HepG2 (cell line): ENCODE results near the gene PRKN. TPM values are rescaled to one million over a fixed set of nuclear protein-coding genes. Genes with fewer than 3 reads are reported as not detected.

ENCODE experiments used
- ATAC-seq: fragments of 200-7000 bp; cut with Tn5 transposase; 3 replicates; pipeline ENCODE4 v1.9.1; 2020; ENCODE audit warnings: mild to moderate bottlenecking, moderate library complexity
- BruUV-seq: library from RNA; stranded (reverse); fragments of 400-500 nt; replicated peaks from 2 replicates; lab custom pipeline; 2021; lab: Mats Ljungman, UMichigan
- CTCF ChIA-PET: fragments of 300-600 bp; formaldehyde crosslinking; extraction: SDS; loops from one replicate; lab custom pipeline; 2021; ENCODE audit warnings: low total read pairs, inconsistent platforms, low intra/inter-chr PET ratio; lab: Yijun Ruan, JAX
- POLR2A ChIA-PET: fragments of 350-600 bp; sonication (Branson Sonifier 250); formaldehyde crosslinking; loops from one replicate; lab custom pipeline; 2020; ENCODE audit warnings: antibody characterized with exemption, inconsistent platforms; lab: Yijun Ruan, JAX
- DNase-seq: peaks from one replicate; pipeline ENCODE4 v3.0.0-alpha.2; 2015; ENCODE audit warnings: low spot score
- FAIRE-seq: peaks from 3 replicates; lab custom pipeline; 2011; peaks lifted over from hg19 to GRCh38; lab: Jason Lieb, UNC
- H2AFZ ChIP-seq: one replicate; pipeline ENCODE4 v1.6.1; 2011; ENCODE audit warnings: low read length, inconsistent platforms
- H3K27ac ChIP-seq: fragments of 300-600 bp; 3 replicates; pipeline ENCODE4 v1.8.0; 2011; ENCODE audit warnings: mixed run types, mild to moderate bottlenecking, mixed read lengths, low read length, inconsistent platforms; ENCODE audit not compliant: insufficient read depth; ENCODE audit errors: extremely low read length
- H3K27me3 ChIP-seq, 2 experiments: fragments of 200-600 bp in 1 of 2; 2 replicates in 1 of 2; 3 replicates in 1 of 2; pipeline versions ENCODE4 v1.6.0 to v1.8.0; 2011; ENCODE audit warnings: low read length in 2 of 2, mild to moderate bottlenecking in 2 of 2, moderate library complexity in 2 of 2, inconsistent platforms in 1 of 2; ENCODE audit not compliant: insufficient read depth in 2 of 2, control insufficient read depth in 1 of 2
- H3K36me3 ChIP-seq, 2 experiments: fragments of 200-600 bp in 1 of 2; replicated peaks in 1 of 2; 2 replicates in 1 of 2; 3 replicates in 1 of 2; pipeline versions ENCODE4 v1.5.1 to v1.8.0; 2011; ENCODE audit warnings: low read length in 2 of 2, inconsistent platforms in 1 of 2; ENCODE audit not compliant: insufficient read depth in 2 of 2, control insufficient read depth in 1 of 2
- H3K4me1 ChIP-seq: 2 replicates; pipeline ENCODE4 v1.5.1; 2012; ENCODE audit warnings: low read length, inconsistent platforms; ENCODE audit not compliant: insufficient read depth
- H3K4me2 ChIP-seq: 2 replicates; pipeline ENCODE4 v1.6.0; 2011; ENCODE audit warnings: low read depth, low read length, inconsistent platforms
- H3K4me3 ChIP-seq, 3 experiments: fragments of 200-600 bp in 1 of 3; sonication (generic), shearing (Covaris generic) in 1 of 3; replicated peaks in 1 of 3; 2 replicates each; pipeline ENCODE4 v1.5.1; 2011 to 2016; ENCODE audit warnings: low read length in 3 of 3, inconsistent platforms in 2 of 3, low read depth in 2 of 3, mild to moderate bottlenecking in 2 of 3, control low read depth in 1 of 3, mixed read lengths in 1 of 3; ENCODE audit not compliant: insufficient read depth in 1 of 3
- H3K79me2 ChIP-seq: one replicate; pipeline ENCODE4 v1.6.1; 2011; ENCODE audit warnings: low read length, inconsistent platforms; ENCODE audit not compliant: insufficient read depth
- H3K9ac ChIP-seq: 2 replicates; pipeline ENCODE4 v1.6.0; 2011; ENCODE audit warnings: mild to moderate bottlenecking, low read depth, low read length, inconsistent platforms; ENCODE audit not compliant: insufficient read depth
- H3K9me3 ChIP-seq: 2 replicates; pipeline ENCODE4 v1.5.1; 2012; ENCODE audit warnings: mild to moderate bottlenecking, low read length
- H4K20me1 ChIP-seq: 2 replicates; pipeline ENCODE4 v1.6.0; 2011; ENCODE audit warnings: inconsistent platforms, mild to moderate bottlenecking, low read length, moderate library complexity; ENCODE audit not compliant: insufficient read depth
- FOXK1 ChIP-seq: sonication (generic); formaldehyde crosslinking; IDR thresholded peaks from 2 replicates; pipeline ENCODE4 v1.4.0; 2020; ENCODE audit warnings: low read depth, missing genetic modification reagents, borderline replicate concordance
- HMG20A ChIP-seq: IDR thresholded peaks from 2 replicates; pipeline ENCODE4 v1.6.1; 2016; ENCODE audit warnings: borderline replicate concordance
- MIER2 ChIP-seq: IDR thresholded peaks from 2 replicates; pipeline ENCODE4 v1.6.1; 2016; ENCODE audit warnings: missing biosample characterization, missing genetic modification reagents
- MTA1 ChIP-seq: sonication (generic); formaldehyde crosslinking; IDR thresholded peaks from 2 replicates; pipeline ENCODE4 v1.4.0; 2020; ENCODE audit warnings: missing genetic modification reagents, mild to moderate bottlenecking, borderline replicate concordance
- PTBP1 ChIP-seq: fragments of 200-400 bp; formaldehyde crosslinking; IDR thresholded peaks from 2 replicates; pipeline ENCODE4 v1.6.1; 2018; ENCODE audit warnings: low read length, low read depth; ENCODE audit not compliant: poor library complexity, severe bottlenecking
- U2AF2 ChIP-seq: fragments of 200-400 bp; formaldehyde crosslinking; IDR thresholded peaks from 2 replicates; pipeline ENCODE4 v1.6.1; 2017; ENCODE audit warnings: low read depth, mild to moderate bottlenecking, low read length
- YY1 ChIP-seq: IDR thresholded peaks from 2 replicates; pipeline ENCODE4 v1.6.1; 2011; ENCODE audit warnings: low read length, low read depth, moderate library complexity, mild to moderate bottlenecking; ENCODE audit not compliant: insufficient read depth, insufficient replicate concordance
- ZNF296 ChIP-seq: sonication (generic); formaldehyde crosslinking; conservative IDR thresholded peaks from 2 replicates; pipeline ENCODE4 v1.5.0; 2020; ENCODE audit warnings: mild to moderate bottlenecking, missing genetic modification reagents
- ZNF652 ChIP-seq: IDR thresholded peaks from 2 replicates; pipeline ENCODE4 v1.6.1; 2016; ENCODE audit warnings: low read depth, borderline replicate concordance
- ZNF781 ChIP-seq: sonication (generic); formaldehyde crosslinking; IDR thresholded peaks from 2 replicates; pipeline ENCODE4 v1.5.1; 2020; ENCODE audit warnings: borderline replicate concordance, mild to moderate bottlenecking, missing genetic modification reagents; ENCODE audit errors: not compliant biosample characterization
- ZNF792 ChIP-seq: IDR thresholded peaks from 2 replicates; pipeline ENCODE4 v1.6.1; 2016
- WGBS: methylation state at CpG from one replicate; pipeline ENCODE4 v1.1.6; 2017; ENCODE audit warnings: low lambda C conversion rate; 5-methylcytosine and 5-hydroxymethylcytosine counted together
- in situ Hi-C: cut with HindIII; loops from 2 replicates; pipeline ENCODE4 v1.10.0; 2017; ENCODE audit warnings: low pct_unique_long_range_greater_than_20kb; ENCODE audit not compliant: extremely low pct_ligation_motif_present
- intact Hi-C: fragments of 100-400 bp; cut with micrococcal nuclease; formaldehyde crosslinking; loops from one replicate; pipeline ENCODE4 v1.10.0; 2022; ENCODE audit not compliant: unreplicated experiment
- polyA plus RNA-seq, 8 experiments: library from polyadenylated mRNA; depleted of rRNA in 3 of 8; stranded (reverse) in 7 of 8; unstranded in 1 of 8; fragments of >200 nt; fragmentation: Illumina TruSeq in 4 of 8; extraction: Trizol in 4 of 8; gene quantifications; 2 replicates each; pipeline versions ENCODE4 v1.2.1 to v1.2.3, GENCODE V29; 2011 to 2016; ENCODE audit warnings: low read depth in 4 of 8, missing spikeins in 1 of 8, mixed read lengths in 1 of 8; ENCODE audit not compliant: insufficient read depth in 1 of 8
- total RNA-seq, 5 experiments: library from RNA; depleted of rRNA; stranded (reverse); fragments of >200 nt; fragmentation: Illumina TruSeq; extraction: Trizol; gene quantifications; 2 replicates each; pipeline ENCODE4 v1.2.3, GENCODE V29; 2016; ENCODE audit warnings: low read depth in 1 of 5
- TF ChIP-seq, protein P1 (sequence below): sonication (generic); formaldehyde crosslinking; conservative IDR thresholded peaks from 2 replicates; pipeline ENCODE4 v1.8.0; 2022; ENCODE audit warnings: missing genetic modification reagents

PRKN gene
- total and polyA plus RNA-seq, 2 of the 13 experiments (the other 11 are each of a cell fraction or from before 2014, with no cell fraction given), result 0.31 to 0.44 TPM

DNA sequence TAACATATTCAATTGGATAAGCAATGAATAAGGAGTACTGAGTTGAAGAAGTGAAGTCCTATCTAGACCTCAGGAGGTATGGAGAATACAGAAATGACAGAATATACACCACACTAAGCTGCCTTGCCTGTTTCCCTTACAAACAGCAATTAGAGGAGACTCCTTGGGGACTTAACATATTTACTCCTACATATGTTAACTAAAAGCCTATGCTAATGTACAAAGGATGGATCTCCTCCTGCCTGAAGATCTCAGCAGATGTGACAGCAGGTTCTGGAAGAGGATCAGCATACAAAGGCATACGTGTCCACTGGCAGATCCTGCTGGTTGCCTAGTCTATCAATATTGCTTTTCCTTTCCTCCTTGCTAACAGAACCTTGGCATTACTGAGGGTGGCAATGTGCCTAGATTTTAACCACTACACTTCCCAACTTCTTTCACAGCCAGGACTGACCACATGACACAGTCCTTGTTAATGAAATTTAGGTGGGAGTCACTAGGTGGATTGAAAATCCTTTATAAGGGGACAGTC is 29.6 kb downstream of the PRKN start (continued):
- no peak for TF ChIP-seq FOXK1 (CRISPR knock-in tag)
- TF ChIP-seq PTBP1, result no peak
- TF ChIP-seq MTA1 (CRISPR knock-in tag), result no peak

DNA sequence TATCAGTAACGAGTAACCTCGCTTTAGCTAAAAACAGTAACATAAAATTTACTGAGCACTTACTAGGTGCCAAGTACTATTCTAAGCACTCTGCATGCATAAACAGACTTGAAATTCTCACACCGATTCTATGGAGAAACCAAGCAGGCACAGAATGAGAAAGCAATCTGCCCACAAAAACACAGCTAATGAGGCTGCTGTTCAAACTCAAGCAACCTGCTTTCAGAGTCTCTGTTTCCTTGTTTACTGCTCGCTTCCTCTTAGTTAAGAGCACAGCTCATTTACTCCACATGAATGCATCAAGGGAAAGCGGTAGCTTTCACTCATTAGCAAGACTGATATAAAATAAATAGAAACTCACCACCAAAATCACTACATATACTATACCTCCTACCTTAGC is 37.4 kb downstream of the PRKN start:
- FAIRE-seq (no peak), ATAC-seq (no peak), DNase-seq (no peak)
- H3K4me2 ChIP-seq, result no peak overlapping the region
- intact Hi-C loops, result no loop called here
- POLR2A ChIA-PET, result no interaction called here
- BruUV-seq, result no TSS peak
- H3K9ac ChIP-seq, result no peak overlapping the region
- no peaks in the 10 kb centered on the region for H3K27me3 ChIP-seq
- H4K20me1 ChIP-seq, result no peaks in the 10 kb centered on the region
- H3K4me1 ChIP-seq, result no peaks in the 10 kb centered on the region
- H2AFZ ChIP-seq, result no peak overlapping the region
- in situ Hi-C loops, result no loop called here
- TF ChIP-seq, protein P1, sequence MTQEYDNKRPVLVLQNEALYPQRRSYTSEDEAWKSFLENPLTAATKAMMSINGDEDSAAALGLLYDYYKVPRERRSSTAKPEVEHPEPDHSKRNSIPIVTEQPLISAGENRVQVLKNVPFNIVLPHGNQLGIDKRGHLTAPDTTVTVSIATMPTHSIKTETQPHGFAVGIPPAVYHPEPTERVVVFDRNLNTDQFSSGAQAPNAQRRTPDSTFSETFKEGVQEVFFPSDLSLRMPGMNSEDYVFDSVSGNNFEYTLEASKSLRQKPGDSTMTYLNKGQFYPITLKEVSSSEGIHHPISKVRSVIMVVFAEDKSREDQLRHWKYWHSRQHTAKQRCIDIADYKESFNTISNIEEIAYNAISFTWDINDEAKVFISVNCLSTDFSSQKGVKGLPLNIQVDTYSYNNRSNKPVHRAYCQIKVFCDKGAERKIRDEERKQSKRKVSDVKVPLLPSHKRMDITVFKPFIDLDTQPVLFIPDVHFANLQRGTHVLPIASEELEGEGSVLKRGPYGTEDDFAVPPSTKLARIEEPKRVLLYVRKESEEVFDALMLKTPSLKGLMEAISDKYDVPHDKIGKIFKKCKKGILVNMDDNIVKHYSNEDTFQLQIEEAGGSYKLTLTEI (CRISPR knock-in tag), result no peak
- TF ChIP-seq ZNF781 (no peak), ZNF296 (CRISPR knock-in tag) (no peak), U2AF2 (no peak), YY1 (no peak), ZNF652 (no peak), MIER2 (no peak), HMG20A (no peak), ZNF792 (CRISPR knock-in tag) (no peak)
- WGBS, result 16% methylated on average over 5 of the region's 5 CpGs
- 0 out of 2 replicates have a peak, but pooled peaks cover 3% of the 10 kb centered on the region for H3K9me3 ChIP-seq
- no peaks in the 10 kb centered on the region for H3K36me3 ChIP-seq
- H3K27ac ChIP-seq, result no peak overlapping the region
- H3K4me3 ChIP-seq, result no peak overlapping the region
- H3K79me2 ChIP-seq, result no peaks in the 10 kb centered on the region
- CTCF ChIA-PET, result no interaction called here
